OCI-LY1 (cell line): ENCODE results near the gene PPP1R10.

Experiments
- H2AFZ ChIP-seq: fragments of 200-600 bp; sonication (generic), shearing (Covaris generic); 2 replicates; pipeline ENCODE4 v1.6.0; 2014; ENCODE audit warnings: antibody characterized with exemption, mild to moderate bottlenecking, low read length
- H3F3A ChIP-seq: fragments of 200-600 bp; sonication (generic), shearing (Covaris generic); 2 replicates; pipeline ENCODE4 v1.6.0; 2014; ENCODE audit warnings: mild to moderate bottlenecking, antibody characterized with exemption, low read length, moderate library complexity; ENCODE audit not compliant: insufficient read depth
- H3K27ac ChIP-seq: fragments of 200-600 bp; sonication (generic); 2 replicates; pipeline ENCODE4 v1.5.1; 2014; ENCODE audit warnings: low read length, mixed run types, mild to moderate bottlenecking, low read depth; ENCODE audit not compliant: poor library complexity, severe bottlenecking
- H3K27me3 ChIP-seq: fragments of 200-600 bp; sonication (generic); 2 replicates; pipeline ENCODE4 v1.6.0; 2014; ENCODE audit warnings: antibody characterized with exemption, mild to moderate bottlenecking, low read length, moderate library complexity; ENCODE audit not compliant: insufficient read depth
- H3K36me3 ChIP-seq: fragments of 200-600 bp; sonication (generic); 2 replicates; pipeline ENCODE4 v1.6.1; 2014; ENCODE audit warnings: mild to moderate bottlenecking, antibody characterized with exemption, low read length, moderate library complexity, mixed read lengths; ENCODE audit not compliant: insufficient read depth
- H3K4me1 ChIP-seq: fragments of 200-600 bp; sonication (generic); 2 replicates; pipeline ENCODE4 v1.5.1; 2014; ENCODE audit warnings: mild to moderate bottlenecking, low read length, moderate library complexity; ENCODE audit not compliant: insufficient read depth, severe bottlenecking
- H3K4me2 ChIP-seq: fragments of 200-600 bp; sonication (generic), shearing (Covaris generic); 2 replicates; pipeline ENCODE4 v1.6.1; 2014; ENCODE audit warnings: low read length
- H3K4me3 ChIP-seq: fragments of 200-600 bp; sonication (generic); 2 replicates; pipeline ENCODE4 v1.5.1; 2014; ENCODE audit warnings: low read length, low read depth, mild to moderate bottlenecking, mixed read lengths; ENCODE audit not compliant: poor library complexity, severe bottlenecking
- H3K79me2 ChIP-seq: fragments of 200-600 bp; shearing (Covaris generic); 2 replicates; pipeline ENCODE4 v1.6.1; 2016; ENCODE audit warnings: mixed run types, low read length, mixed read lengths; ENCODE audit not compliant: insufficient read depth
- H3K9ac ChIP-seq: fragments of 200-600 bp; sonication (generic), shearing (Covaris generic); 2 replicates; pipeline ENCODE4 v1.6.1; 2014; ENCODE audit warnings: mild to moderate bottlenecking, low read length, mixed read lengths
- H3K9me2 ChIP-seq: fragments of 200-600 bp; sonication (generic), shearing (Covaris generic); 2 replicates; pipeline ENCODE4 v1.6.1; 2014; ENCODE audit warnings: low read depth, mild to moderate bottlenecking, low read length, mixed read lengths
- H3K9me3 ChIP-seq: fragments of 200-600 bp; shearing (Covaris generic); 2 replicates; pipeline ENCODE4 v1.6.1; 2014; ENCODE audit warnings: low read length, mixed read lengths
- H4K20me1 ChIP-seq: fragments of 200-600 bp; sonication (generic), shearing (Covaris generic); 2 replicates; pipeline ENCODE4 v1.6.0; 2016; ENCODE audit warnings: mild to moderate bottlenecking, low read length; ENCODE audit not compliant: insufficient read depth
- CTCF ChIP-seq: fragments of 200-600 bp; sonication (generic), shearing (Covaris generic); IDR thresholded peaks from 2 replicates; pipeline ENCODE4 v1.5.1; 2017; ENCODE audit warnings: mild to moderate bottlenecking, antibody characterized with exemption, low read length, moderate library complexity, mixed read lengths
- EZH2 ChIP-seq: fragments of 200-600 bp; sonication (generic), shearing (Covaris generic); IDR thresholded peaks from 2 replicates; pipeline ENCODE4 v1.8.0; 2017; ENCODE audit warnings: borderline replicate concordance, mixed run types, mild to moderate bottlenecking, antibody characterized with exemption, low read length, moderate library complexity, mixed read lengths

The PPP1R10 gene

GRCh38 chr6:30613251-30614043 lies 3.6 kb downstream of the PPP1R10 start:
- Histone ChIP-seq H3K9me2 (no peaks in the 10 kb centered on the region), H3K79me2 (peaks cover 34% of the 10 kb centered on the region), H3K4me3 (peak overlapping the region; percentile 97), H4K20me1 (no peaks in the 10 kb centered on the region), H3K36me3 (peaks cover 81% of the 10 kb centered on the region), H2AFZ (no peak overlapping the region), H3K9me3 (no peaks in the 10 kb centered on the region), H3K27me3 (no peaks in the 10 kb centered on the region), H3K9ac (peak overlapping the region; percentile 99; the same call in 1 of the 2 replicates), H3K4me1 (peaks cover 38% of the 10 kb centered on the region), H3F3A (0 out of 2 replicates have a peak, but pooled peaks cover 2% of the 10 kb centered on the region), H3K4me2 (peak overlapping the region; percentile 88), H3K27ac (peak overlapping the region; percentile 23)
- no peak for TF ChIP-seq EZH2
- 0 out of 2 replicates have a peak, but pooled peaks have one; percentile 9 for TF ChIP-seq CTCF

- Histone ChIP-seq H3K27ac (peak overlapping the region; percentile 13), H3K4me1 (peaks cover 34% of the 10 kb centered on the region), H2AFZ (no peak overlapping the region), H3K36me3 (peaks cover 88% of the 10 kb centered on the region), H3K4me3 (no peak overlapping the region), H4K20me1 (no peaks in the 10 kb centered on the region), H3K9ac (no peak overlapping the region; the same call in 1 of the 2 replicates), H3K9me2 (no peaks in the 10 kb centered on the region), H3F3A (0 out of 2 replicates have a peak, but pooled peaks cover 2% of the 10 kb centered on the region), H3K9me3 (no peaks in the 10 kb centered on the region), H3K27me3 (no peaks in the 10 kb centered on the region), H3K4me2 (peak overlapping the region; percentile 88), H3K79me2 (peaks cover 29% of the 10 kb centered on the region)
- no peak for TF ChIP-seq CTCF
- no peak for TF ChIP-seq EZH2
Measured at GRCh38 chr6:30612687-30613248, 4.3 kb downstream of the PPP1R10 start.

GRCh38 chr6:30612213-30612612 lies 4.8 kb downstream of the PPP1R10 start:
- Histone ChIP-seq H3K9me3 (no peaks in the 10 kb centered on the region), H3K36me3 (peaks cover 94% of the 10 kb centered on the region), H3K9me2 (no peaks in the 10 kb centered on the region), H3K4me2 (peak overlapping the region; percentile 88; the same call in 1 of the 2 replicates), H3K27ac (peak overlapping the region; percentile 13), H3K9ac (no peak overlapping the region), H3K27me3 (no peaks in the 10 kb centered on the region), H3F3A (0 out of 2 replicates have a peak, but pooled peaks cover 2% of the 10 kb centered on the region), H4K20me1 (no peaks in the 10 kb centered on the region), H3K4me1 (peaks cover 34% of the 10 kb centered on the region), H3K79me2 (peaks cover 29% of the 10 kb centered on the region), H2AFZ (no peak overlapping the region), H3K4me3 (no peak overlapping the region)
- no peak for TF ChIP-seq EZH2
- TF ChIP-seq CTCF = no peak
